ENCODE measurements around the gene ESPNL. TPM values are rescaled to one million over a fixed set of nuclear protein-coding genes. Genes with fewer than 3 reads are reported as not detected.

Gene ESPNL
- total RNA-seq, 4 donors from 2014 or later, result 0.27 to 2.5 TPM; not detected in 2

- peaks cover 0 to 27% (median 12%) of the 10 kb centered on the region in 4 donors for H3K4me1 ChIP-seq
- H3K27ac ChIP-seq, result no peak overlapping the region
- no peaks in the 10 kb centered on the region for H3K9me3 ChIP-seq
- peaks cover 0 to 17% of the 10 kb centered on the region in 2 donors for H3K27me3 ChIP-seq
- no peak for TF ChIP-seq POLR2A (IDR thresholded peaks at IDR 0.05)
- TF ChIP-seq CTCF (IDR thresholded peaks at IDR 0.05), result no peak
- H3K36me3 ChIP-seq, result peaks cover 0 to under 1% (median 0%) of the 10 kb centered on the region in 3 donors
- peak in 1 of 3 donors; percentile 47 for DNase-seq
- peak overlapping the region in 2 of 4 donors; percentile 25 to 29 for H3K4me3 ChIP-seq
Observed at GRCh38 chr2:238163481-238164198, 63.5 kb downstream of the ESPNL start.

DNA sequence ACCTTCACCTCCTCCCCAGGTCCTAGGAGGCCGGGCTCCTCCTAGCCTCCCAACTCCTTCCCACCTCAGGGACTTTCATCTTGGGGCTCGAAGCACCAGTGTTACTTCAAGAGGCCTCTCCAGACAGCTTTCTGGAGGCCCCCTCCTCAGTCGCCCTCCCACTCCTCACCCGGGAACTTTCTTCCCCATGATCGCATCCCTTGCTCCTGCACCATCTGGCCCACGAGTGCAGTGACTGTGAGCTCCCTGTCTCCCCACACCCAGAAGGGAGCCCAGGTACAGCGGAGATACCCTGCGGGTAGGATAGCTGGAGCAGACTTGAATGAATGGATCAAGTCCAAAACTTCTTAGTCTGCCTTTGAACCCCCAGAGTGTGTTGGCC, 64.8 kb downstream of the ESPNL start:
- no peak overlapping the region for H3K4me3 ChIP-seq
- no peak for DNase-seq
- peaks cover 0 to 16% of the 10 kb centered on the region in 2 donors for H3K27me3 ChIP-seq
- H3K4me1 ChIP-seq, result peaks cover 0 to 23% (median 8%) of the 10 kb centered on the region in 4 donors
- H3K36me3 ChIP-seq, result peaks cover 0 to 13% (median 0%) of the 10 kb centered on the region in 3 donors
- no peak overlapping the region for H3K27ac ChIP-seq
- TF ChIP-seq CTCF (IDR thresholded peaks at IDR 0.05) (no peak), POLR2A (IDR thresholded peaks at IDR 0.05) (no peak)
- no peaks in the 10 kb centered on the region for H3K9me3 ChIP-seq

- Histone ChIP-seq H3K4me3 (no peak overlapping the region), H3K27ac (no peak overlapping the region), H3K4me1 (peaks cover 0 to 20% (median 6%) of the 10 kb centered on the region in 4 donors), H3K9me3 (no peaks in the 10 kb centered on the region), H3K36me3 (peaks cover 0 to 18% (median 0%) of the 10 kb centered on the region in 3 donors), H3K27me3 (peaks cover 0 to 16% of the 10 kb centered on the region in 2 donors)
- peak in 1 of 3 donors; percentile 38 for DNase-seq
- TF ChIP-seq CTCF (IDR thresholded peaks at IDR 0.05) (no peak), POLR2A (IDR thresholded peaks at IDR 0.05) (no peak)
Observed at GRCh38 chr2:238165288-238165921, 65.3 kb downstream of the ESPNL start.

GRCh38 chr2:238166391-238167343, 66.5 kb downstream of the ESPNL start:
- Histone ChIP-seq H3K9me3 (no peaks in the 10 kb centered on the region), H3K4me3 (no peak overlapping the region), H3K27me3 (peaks cover 0 to 16% of the 10 kb centered on the region in 2 donors), H3K36me3 (peaks cover 0 to 25% (median 0%) of the 10 kb centered on the region in 3 donors), H3K4me1 (peaks cover 0 to 19% (median 4%) of the 10 kb centered on the region in 4 donors), H3K27ac (no peak overlapping the region)
- peak in 2 of 3 donors; percentile 42 to 46 for DNase-seq
- no peak for TF ChIP-seq CTCF (IDR thresholded peaks at IDR 0.05)
- TF ChIP-seq POLR2A (IDR thresholded peaks at IDR 0.05), result no peak

DNA sequence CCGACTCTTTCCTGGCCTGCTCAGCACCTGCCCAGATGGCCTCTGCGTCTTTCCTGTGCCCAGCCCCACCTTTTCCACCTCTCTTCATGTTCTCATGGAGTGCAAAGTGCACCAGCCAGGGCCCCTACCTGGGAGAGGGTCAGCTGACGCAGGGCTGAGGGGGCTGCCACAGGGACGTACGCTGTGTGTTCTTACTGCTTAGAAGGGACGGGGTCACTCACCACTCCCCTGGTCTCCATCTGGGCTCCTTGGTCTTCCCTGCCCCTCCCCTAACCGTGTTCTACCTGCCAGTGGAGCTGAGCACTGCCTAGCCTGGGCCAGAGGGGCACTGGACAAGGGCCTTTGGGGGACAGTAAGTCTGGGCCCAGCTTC, 67.2 kb downstream of the ESPNL start:
- H3K27me3 ChIP-seq, result peaks cover 0 to 16% of the 10 kb centered on the region in 2 donors
- H3K27ac ChIP-seq, result no peak overlapping the region
- H3K9me3 ChIP-seq, result no peaks in the 10 kb centered on the region
- no peak for TF ChIP-seq CTCF (IDR thresholded peaks at IDR 0.05)
- TF ChIP-seq POLR2A (IDR thresholded peaks at IDR 0.05), result no peak
- DNase-seq, result peak in 2 of 3 donors; percentile 39 to 44
- no peak overlapping the region for H3K4me3 ChIP-seq
- H3K4me1 ChIP-seq, result peaks cover 0 to 19% (median 4%) of the 10 kb centered on the region in 4 donors
- peaks cover 0 to 32% (median 0%) of the 10 kb centered on the region in 3 donors for H3K36me3 ChIP-seq
